ENCODE measurements around the gene CRACDL.
"Not testable (repeated sequence)": the region's sequence is repeated elsewhere in the genome, so short reads cannot be mapped to it uniquely, and the experiment has no call there.

CRACDL gene

DNA sequence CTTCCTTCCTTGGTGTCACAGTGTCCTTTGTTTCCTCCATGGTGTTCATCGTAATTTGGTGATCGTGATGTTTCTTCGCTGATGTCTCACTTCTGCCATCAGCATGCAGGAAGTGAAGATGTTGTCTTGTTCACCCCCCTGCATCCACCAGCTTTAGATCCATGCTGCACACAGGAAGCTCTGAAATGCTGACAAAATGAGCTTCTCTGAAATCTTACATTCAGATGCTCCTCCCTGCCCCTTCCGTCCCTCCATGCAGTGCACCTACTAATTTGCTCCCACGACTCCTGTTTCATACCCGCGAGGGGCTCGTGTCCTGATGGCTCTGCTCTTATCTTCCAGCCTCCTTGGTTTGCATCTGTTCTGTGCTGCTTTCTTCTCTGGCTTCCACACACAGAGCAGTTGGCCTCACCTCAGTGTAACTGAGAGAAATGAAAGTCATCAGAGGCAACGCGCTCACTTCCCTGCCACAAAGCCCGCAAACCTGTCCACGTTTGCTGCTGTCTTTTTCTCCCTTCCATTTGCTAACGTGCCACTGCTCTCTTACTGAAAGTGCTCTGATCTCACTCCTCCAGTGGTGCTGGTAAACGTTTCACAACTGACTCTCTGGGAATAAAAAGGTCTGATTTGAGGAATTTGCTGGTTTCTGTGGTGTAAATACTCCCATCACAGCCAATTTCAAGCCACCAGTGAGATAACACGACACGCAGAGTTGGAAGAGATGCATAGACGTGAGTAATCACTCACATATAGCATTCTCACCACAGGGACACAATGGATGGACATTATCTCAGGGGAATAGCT is 164.1 kb downstream of the CRACDL start:
- no peak for DNase-seq

DNA sequence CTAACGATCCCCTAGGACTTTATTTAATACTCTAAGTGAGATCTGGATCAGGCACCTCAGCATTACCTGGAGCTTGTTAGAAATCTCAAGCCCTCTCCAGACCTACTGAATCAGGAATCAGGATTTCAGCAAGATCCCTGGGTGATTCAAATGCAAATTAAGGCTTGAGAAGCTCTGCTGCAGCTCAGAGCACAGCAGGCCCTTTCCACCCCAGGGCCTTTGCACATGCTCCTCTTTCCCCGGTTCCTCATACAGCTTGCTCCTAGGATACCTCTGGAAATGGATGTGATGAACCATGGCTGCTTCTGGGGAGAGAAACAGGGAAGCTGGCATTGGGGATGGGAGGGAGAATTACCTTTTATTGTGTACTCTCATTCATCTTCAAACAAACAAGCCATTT is 164.8 kb downstream of the CRACDL start:
- no peak for DNase-seq

DNA sequence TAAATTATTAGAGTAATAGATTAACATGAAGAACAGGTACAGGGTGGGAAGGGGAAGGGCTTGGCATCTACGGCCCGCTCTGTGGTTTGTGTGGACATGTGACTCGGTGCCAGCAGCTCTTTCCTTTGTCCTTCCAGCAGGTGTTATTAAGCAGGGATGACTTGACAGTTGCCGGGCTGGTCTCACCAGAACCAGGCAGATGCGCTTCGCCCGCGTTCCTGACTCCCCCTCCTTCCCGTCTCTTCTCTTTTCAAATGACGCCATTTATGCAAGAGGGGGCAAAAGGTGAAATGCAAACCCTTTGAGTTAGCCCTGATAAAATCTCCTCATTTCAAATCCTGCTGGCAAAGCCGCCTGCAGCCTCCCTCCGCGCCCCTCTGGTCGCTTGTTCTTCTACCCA is 166.2 kb downstream of the CRACDL start:
- peak; percentile 80 for DNase-seq

GRCh38 chr2:98769114-98769476 is 166.9 kb downstream of the CRACDL start:
- DNase-seq = no peak

DNA sequence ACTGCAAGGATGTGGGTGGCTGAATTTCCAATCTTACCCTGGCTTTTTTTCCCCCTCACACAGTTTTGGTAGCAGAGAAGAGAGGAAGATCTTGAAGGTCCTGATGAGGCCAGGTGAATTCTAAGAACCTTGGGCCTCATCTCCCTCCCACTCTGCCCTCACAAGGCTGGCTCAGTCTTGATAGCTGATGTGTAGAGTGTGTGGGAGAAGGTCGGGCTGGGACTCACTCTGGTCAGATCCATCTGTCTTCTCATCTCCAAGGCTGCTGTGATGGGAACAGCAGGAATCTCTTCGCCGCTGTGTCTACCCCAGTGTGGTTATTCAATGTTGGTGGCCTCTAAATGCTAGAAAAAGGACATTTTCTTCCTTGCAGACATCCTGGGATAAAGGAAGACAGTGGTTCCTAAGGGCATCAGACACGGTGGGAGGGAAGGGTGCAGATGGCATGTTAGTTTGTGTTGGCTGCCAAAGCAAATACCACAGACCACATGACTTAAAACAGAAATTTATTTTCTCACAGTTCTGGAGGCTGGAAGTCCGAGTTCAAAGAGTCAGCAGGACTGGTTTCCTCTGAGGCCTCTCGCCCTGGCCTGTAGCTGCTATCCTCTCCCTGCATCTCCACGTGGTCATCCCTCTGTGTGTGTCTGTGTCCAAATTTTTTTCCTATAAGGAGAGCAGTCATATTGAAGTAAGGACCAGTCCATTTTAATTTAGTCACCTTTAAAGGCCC is 167.5 kb downstream of the CRACDL start:
- DNase-seq = no peak

DNA sequence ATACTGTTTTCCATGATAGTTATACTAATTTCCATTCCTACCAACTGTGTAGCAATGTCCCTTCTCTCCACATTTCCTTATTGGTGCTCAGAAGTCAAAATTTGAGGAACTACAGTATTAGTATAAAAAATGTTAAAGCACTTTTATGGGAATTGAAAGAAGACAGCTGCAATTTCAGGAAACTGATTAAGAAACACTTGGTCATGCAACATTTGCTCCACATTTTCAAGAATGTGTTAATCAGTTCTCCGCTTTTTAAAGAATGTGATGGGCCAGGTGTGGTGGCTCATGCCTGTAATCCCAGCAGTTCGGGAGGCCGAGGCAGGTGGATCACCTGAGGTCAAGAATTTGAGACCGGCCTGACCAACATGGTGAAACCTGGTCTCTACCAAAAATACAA is 171.5 kb downstream of the CRACDL start:
- no peak for DNase-seq

DNA sequence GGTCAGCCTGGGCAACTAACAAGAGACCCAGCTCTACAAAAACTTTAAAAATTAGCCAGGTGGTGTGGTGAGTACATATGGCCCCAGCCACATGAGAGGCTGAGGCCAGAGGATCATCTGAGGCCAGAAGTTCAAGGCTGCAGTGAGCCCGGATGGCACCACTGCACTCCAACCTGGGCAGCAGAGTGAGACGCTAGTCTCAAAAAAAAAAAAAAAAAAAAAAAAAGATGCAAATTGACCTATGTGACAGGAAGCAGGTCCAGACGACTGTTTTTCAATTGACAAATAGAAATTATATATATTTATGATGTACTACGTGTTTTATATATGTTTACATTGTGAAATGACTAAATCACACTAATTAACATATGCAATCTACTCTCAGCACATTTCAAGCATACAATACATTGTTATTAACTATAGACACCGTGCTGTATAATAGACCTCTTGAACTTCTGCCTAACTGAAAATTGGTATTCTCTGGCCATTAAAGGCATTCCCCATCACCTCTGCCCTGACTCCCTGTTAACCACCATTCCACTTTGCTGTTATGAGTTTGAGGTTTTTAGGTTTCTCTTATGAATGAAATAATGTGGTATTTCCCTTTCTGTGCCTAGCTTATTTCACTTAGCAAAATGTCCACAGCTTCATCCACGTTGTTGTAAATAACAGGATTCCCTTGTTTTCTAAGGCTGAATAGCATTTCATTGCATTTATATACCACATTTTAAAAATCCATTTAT is 172.6 kb downstream of the CRACDL start:
- DNase-seq = no peak

- DNase-seq = no peak
These were observed 174.1 kb downstream of the CRACDL start for GRCh38 chr2:98761909-98762308.

- no peak for DNase-seq
These were observed 174.7 kb downstream of the CRACDL start for GRCh38 chr2:98761267-98761781.

DNA sequence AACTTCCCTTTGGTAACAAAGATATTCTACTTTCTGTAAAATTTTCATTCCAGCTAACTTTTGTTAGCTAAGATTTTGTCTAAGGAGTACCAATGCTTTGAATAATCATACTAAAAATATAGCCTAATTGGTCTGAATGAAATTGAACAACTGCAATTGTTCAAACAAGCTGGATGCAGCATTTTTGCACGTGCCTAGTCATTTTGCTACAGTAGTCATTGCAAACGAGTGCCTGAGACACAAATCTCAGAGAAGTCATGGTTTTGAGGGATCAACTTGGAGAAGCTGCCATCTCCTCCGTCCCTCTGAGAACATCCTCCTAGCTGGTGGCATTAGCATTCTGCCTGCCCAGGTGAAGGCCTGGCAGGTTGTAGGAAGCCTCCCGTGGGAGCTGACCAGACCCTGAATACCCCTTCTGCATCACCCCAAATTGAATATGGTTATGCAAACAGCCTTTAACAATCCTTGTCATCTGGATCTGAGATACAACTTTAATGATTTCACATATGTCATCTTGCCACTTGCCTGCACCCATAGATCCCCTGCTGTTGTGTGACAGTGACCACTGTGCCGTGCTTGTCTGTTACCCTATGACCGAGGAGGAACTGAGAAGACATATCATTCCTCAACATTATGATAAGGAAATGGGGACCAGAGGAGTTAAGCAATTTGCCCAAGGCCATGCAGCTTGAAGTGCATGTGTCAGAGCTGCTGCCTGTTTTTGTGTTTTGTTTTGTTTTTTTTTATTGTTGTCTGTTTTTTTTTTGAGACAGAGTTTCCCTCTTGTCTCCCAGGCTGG is 176.0 kb downstream of the CRACDL start:
- DNase-seq = no peak

GRCh38 chr2:98759338-98759737 is 176.7 kb downstream of the CRACDL start:
- no peak for DNase-seq

DNA sequence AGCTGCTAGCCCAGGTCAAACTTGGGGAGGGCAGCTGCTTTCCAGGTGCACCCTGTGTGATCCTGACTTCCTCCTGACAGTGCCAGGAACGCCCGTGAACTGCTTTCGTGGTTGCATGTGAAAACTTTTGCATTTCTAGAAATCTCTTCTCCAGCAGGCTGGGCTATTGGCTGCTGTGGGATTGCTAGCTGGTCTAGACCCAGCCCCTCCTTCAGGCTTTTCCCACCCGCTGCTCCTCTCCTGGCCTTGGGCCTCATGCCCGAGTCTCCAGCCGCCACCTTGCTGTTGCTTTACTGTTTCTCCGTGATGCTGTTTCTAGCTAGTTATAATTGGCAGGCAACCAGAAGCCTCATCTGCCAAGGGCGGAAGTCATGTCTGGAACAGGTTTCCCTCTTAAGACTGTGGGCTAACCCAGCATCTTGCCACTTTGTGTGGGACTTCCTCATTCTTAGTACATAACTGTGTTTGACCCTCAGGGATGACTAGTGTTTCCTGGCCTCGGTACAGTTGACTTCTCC is 178.1 kb downstream of the CRACDL start:
- no peak for DNase-seq

DNA sequence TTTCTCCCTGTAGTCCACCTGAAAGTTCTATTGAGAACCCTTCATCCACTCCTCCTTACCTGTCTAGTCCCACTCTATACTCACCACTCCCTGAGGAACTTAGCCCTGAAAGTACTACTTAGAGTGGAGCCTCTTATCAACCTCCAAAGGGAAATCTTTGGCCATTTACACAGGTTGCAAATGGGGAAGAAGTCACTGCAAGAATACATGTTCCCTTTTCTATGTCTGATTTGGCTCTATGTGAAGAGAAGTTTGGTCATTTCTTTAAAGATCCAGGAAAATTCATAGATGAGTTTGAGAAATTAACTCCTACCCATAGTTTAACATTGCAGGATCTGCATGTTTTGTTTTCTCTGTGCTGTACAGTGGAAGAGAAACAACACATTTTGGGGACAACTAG is 182.2 kb downstream of the CRACDL start:
- no peak for DNase-seq

GRCh38 chr2:98752711-98753110 is 183.3 kb downstream of the CRACDL start:
- DNase-seq = not testable (repeated sequence)

GRCh38 chr2:98751748-98752147 is 184.3 kb downstream of the CRACDL start:
- no peak for DNase-seq

GRCh38 chr2:98750593-98751282 is 185.3 kb downstream of the CRACDL start:
- no peak for DNase-seq

DNA sequence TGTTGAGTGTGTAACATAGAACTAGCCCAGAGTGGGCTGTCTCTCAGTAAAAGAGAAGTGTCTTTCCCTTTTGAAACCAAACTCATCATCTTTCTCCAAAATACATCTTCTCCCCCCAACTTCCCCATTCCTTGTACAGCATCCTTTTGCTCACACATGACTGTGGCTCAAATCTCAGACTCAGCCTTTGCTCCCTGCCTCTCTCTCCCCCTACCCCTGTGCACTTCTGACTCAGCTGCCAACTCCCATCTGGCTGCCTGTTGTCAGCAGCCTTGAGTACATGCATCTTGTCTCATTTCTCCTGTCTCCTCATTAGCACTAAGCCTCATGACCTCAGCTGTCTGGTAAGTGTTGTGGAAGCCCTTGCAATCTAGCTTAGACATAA is 187.0 kb downstream of the CRACDL start:
- no peak for DNase-seq

DNA sequence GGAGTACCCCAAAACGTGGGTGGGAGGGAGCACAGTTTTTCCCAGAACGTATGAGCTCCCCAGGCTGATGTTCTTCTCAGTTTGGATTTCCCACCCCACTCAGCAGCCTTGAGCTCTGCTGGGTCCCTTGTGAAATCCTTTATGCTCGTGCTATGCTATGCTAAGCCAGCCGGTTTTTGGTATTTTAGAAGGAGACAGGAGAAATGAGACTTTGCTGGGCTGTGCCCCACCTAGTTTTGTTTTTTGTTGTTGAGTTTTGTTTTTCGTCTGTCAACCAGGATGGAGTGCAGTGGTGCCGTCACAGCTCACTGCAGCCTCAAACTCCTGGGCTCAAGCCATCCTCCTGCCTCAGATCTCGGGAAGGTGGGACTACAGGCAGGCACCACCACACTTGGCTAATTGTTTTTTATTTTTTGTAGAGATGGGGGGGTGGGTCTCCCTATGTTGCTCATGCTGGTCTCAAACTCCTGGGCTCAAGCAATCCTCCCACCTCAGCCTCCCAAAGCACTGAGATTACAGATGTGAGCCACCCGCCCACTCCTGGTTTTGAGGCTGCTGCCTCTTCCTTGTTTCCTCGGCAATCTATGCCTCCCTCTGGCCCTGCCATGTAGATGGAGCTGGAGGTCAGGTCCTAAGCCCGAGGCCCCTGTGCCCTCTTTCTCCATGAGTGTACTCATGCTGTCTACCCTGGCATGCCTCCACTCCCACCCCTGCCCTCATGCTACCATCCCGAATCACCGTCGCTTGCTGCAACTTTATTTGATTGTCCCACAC is 187.5 kb downstream of the CRACDL start:
- DNase-seq = no peak

DNA sequence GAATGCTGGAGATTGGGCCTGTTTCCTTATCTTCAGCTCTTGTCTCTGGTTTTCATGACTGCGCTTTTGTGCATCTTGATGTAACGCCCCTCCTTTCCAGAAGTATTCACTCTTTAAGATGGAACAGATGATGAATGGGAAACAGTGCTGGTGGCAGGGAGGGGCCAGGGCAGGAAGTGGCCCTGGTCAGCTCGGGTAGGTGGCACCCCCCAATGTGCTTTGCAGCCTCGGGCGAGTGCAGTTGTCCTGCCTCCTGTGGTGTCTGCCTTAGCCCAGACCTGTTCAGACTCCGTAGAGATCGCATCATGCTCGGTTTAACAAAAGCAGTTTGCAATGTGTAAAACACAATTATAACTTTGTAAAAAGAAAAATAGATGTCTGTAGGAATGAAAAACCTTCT is 188.1 kb downstream of the CRACDL start:
- DNase-seq = no peak

- no peak for DNase-seq
These were observed 189.6 kb downstream of the CRACDL start for GRCh38 chr2:98746426-98746825.

GRCh38 chr2:98744595-98744994 is 191.4 kb downstream of the CRACDL start:
- DNase-seq = no peak

Measured in NCI-H2107 (cell line).